Ectodermal cell (in vitro differentiated cells): ENCODE data around the gene MLN.

Source experiments
- H3K27ac ChIP-seq: 2 replicates; pipeline ENCODE4 v1.7.0; 2013; ENCODE audit warnings: mild to moderate bottlenecking, low read depth, low read length; ENCODE audit not compliant: insufficient read depth, poor library complexity, severe bottlenecking
- H3K27me3 ChIP-seq: 2 replicates; pipeline ENCODE4 v1.7.0; 2013; ENCODE audit warnings: mild to moderate bottlenecking, low read length; ENCODE audit not compliant: insufficient read depth, control insufficient read depth, poor library complexity, severe bottlenecking
- H3K36me3 ChIP-seq: one replicate; pipeline ENCODE4 v1.7.0; 2013; ENCODE audit warnings: low read length; ENCODE audit not compliant: control insufficient read depth, insufficient read depth
- H3K4me1 ChIP-seq: one replicate; pipeline ENCODE4 v1.7.0; 2013; ENCODE audit warnings: low read length; ENCODE audit not compliant: control insufficient read depth, insufficient read depth
- H3K4me3 ChIP-seq: 2 replicates; pipeline ENCODE4 v1.7.0; 2013; ENCODE audit warnings: low read depth, low read length, control low read depth; ENCODE audit not compliant: insufficient read depth
- H3K9me3 ChIP-seq: 2 replicates; pipeline ENCODE4 v1.7.0; 2013; ENCODE audit warnings: mild to moderate bottlenecking, low read length, moderate library complexity; ENCODE audit not compliant: control insufficient read depth
- WGBS, 2 experiments: methylation state at CpG; one replicate each; pipeline ENCODE4 v1.1.7; 2013; ENCODE audit warnings: missing lambda C conversion rate in 2 of 2; 5-methylcytosine and 5-hydroxymethylcytosine counted together

MLN gene

DNA sequence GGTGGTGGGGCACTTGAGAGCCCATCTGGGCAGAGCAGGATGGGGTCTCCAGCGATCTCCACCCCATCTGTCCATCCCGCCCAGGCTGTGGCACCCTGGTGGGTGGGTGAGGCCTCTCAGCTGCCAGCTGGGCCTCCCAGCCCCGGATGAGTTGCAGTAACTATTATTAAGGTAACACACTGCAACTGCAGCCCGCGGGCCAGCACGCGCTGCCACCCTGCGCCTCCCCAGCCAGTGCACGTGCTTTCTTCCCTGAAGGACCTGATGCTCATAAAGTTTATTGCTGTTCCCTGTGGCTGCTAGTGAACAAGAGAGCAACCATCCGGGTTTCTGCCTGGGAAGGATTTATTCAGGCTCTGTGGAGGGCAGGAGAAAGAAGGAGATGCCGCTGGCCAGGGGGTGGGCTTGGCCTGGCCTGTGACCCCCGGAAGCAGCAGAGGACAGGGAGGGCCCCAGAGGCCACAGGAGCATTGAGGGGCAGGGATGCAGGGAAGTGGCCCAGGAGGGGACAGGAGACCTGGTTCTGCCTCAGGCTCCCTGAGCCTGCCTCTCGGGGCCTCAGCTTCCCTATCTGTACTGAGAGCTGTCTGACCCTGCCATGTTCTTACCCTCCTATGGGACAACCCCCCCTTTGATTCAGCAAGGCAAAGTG, 58.8 kb downstream of the MLN start:
- Histone ChIP-seq H3K9me3 (no peaks in the 10 kb centered on the region), H3K36me3 (no peaks in the 10 kb centered on the region), H3K27me3 (no peaks in the 10 kb centered on the region), H3K4me3 (no peak overlapping the region), H3K27ac (no peak overlapping the region), H3K4me1 (peaks cover 57% of the 10 kb centered on the region)
- 51 to 59% methylated on average over 13 of the region's 13 CpGs for whole genome bisulfite sequencing, 2 experiments
